ENCODE results near the gene PRR32.

PRR32 gene

GRCh38 chrX:126847143-126847542 is 27.6 kb downstream of the PRR32 start:
- no peak for TF ChIP-seq GABPA (IDR thresholded peaks at IDR 0.05; ENCODE audit: low read depth)
- TF ChIP-seq CTCF (IDR thresholded peaks at IDR 0.05; ENCODE audit: insufficient read depth, low read length) = no peak
- TF ChIP-seq, protein P1, sequence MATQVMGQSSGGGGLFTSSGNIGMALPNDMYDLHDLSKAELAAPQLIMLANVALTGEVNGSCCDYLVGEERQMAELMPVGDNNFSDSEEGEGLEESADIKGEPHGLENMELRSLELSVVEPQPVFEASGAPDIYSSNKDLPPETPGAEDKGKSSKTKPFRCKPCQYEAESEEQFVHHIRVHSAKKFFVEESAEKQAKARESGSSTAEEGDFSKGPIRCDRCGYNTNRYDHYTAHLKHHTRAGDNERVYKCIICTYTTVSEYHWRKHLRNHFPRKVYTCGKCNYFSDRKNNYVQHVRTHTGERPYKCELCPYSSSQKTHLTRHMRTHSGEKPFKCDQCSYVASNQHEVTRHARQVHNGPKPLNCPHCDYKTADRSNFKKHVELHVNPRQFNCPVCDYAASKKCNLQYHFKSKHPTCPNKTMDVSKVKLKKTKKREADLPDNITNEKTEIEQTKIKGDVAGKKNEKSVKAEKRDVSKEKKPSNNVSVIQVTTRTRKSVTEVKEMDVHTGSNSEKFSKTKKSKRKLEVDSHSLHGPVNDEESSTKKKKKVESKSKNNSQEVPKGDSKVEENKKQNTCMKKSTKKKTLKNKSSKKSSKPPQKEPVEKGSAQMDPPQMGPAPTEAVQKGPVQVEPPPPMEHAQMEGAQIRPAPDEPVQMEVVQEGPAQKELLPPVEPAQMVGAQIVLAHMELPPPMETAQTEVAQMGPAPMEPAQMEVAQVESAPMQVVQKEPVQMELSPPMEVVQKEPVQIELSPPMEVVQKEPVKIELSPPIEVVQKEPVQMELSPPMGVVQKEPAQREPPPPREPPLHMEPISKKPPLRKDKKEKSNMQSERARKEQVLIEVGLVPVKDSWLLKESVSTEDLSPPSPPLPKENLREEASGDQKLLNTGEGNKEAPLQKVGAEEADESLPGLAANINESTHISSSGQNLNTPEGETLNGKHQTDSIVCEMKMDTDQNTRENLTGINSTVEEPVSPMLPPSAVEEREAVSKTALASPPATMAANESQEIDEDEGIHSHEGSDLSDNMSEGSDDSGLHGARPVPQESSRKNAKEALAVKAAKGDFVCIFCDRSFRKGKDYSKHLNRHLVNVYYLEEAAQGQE (IDR thresholded peaks at IDR 0.05; ENCODE audit: insufficient replicate concordance, low read depth) = no peak
- H3K27ac ChIP-seq (replicated peaks) = no peak overlapping the region
- no peak for DNase-seq (ENCODE audit: low read depth in 1 of 2, low spot score in 1 of 2)
- no peaks in the 10 kb centered on the region for H3K27me3 ChIP-seq (ENCODE audit: insufficient read depth, poor library complexity, severe bottlenecking)
- H3K4me3 ChIP-seq (replicated peaks; ENCODE audit: insufficient read depth, low read length) = no peak overlapping the region

GRCh38 chrX:126855839-126856524 is 36.5 kb downstream of the PRR32 start:
- TF ChIP-seq SPI1 (IDR thresholded peaks at IDR 0.05; ENCODE audit: borderline replicate concordance, low read depth) = no peak
- no peak for TF ChIP-seq CTCF (IDR thresholded peaks at IDR 0.05; ENCODE audit: insufficient read depth, low read length)
- no peak for TF ChIP-seq POLR2AphosphoS5 (IDR thresholded peaks at IDR 0.05; ENCODE audit: low read depth)
- no peak for TF ChIP-seq GABPA (IDR thresholded peaks at IDR 0.05; ENCODE audit: low read depth)
- TF ChIP-seq, protein P1 (IDR thresholded peaks at IDR 0.05; ENCODE audit: insufficient replicate concordance, low read depth) = no peak
- no peak overlapping the region for H3K27ac ChIP-seq (replicated peaks)
- no peak for DNase-seq (ENCODE audit: low read depth in 1 of 2, low spot score in 1 of 2)
- no peak overlapping the region for H3K4me3 ChIP-seq (replicated peaks; ENCODE audit: insufficient read depth, low read length)
- H3K27me3 ChIP-seq (ENCODE audit: insufficient read depth, poor library complexity, severe bottlenecking) = no peaks in the 10 kb centered on the region
